Measurements from ENCODE around the gene CHD9NB.
"Not testable (repeated sequence)": the region's sequence is repeated elsewhere in the genome, so short reads cannot be mapped to it uniquely, and the experiment has no call there.

CHD9NB gene

GRCh38 chr16:53083119-53083518 is 30.4 kb upstream of the CHD9NB start:
- no peak for DNase-seq (ENCODE audit: low read depth in 2 of 2)

GRCh38 chr16:53082509-53082908 is 29.8 kb upstream of the CHD9NB start:
- DNase-seq (ENCODE audit: low read depth in 2 of 2): no peak

- DNase-seq (ENCODE audit: low read depth in 2 of 2): no peak
Observed at GRCh38 chr16:53081686-53082407, 29.1 kb upstream of the CHD9NB start.

- DNase-seq (ENCODE audit: low read depth in 2 of 2): no peak
Observed at GRCh38 chr16:53081032-53081424, 28.3 kb upstream of the CHD9NB start.

GRCh38 chr16:53080345-53081031 is 27.8 kb upstream of the CHD9NB start:
- no peak for DNase-seq (ENCODE audit: low read depth in 2 of 2)

- no peak for DNase-seq (ENCODE audit: low read depth in 2 of 2)
Observed at GRCh38 chr16:53078765-53079485, 26.2 kb upstream of the CHD9NB start.

GRCh38 chr16:53078247-53078646 is 25.6 kb upstream of the CHD9NB start:
- DNase-seq (ENCODE audit: low read depth in 2 of 2): no peak

GRCh38 chr16:53075461-53075860 is 22.8 kb upstream of the CHD9NB start:
- DNase-seq (ENCODE audit: low read depth in 2 of 2): not testable (repeated sequence)

- not testable (repeated sequence) for DNase-seq (ENCODE audit: low read depth in 2 of 2)
Observed at GRCh38 chr16:53074296-53074695, 21.6 kb upstream of the CHD9NB start.

- no peak for DNase-seq (ENCODE audit: low read depth in 2 of 2)
Observed at GRCh38 chr16:53073022-53073421, 20.3 kb upstream of the CHD9NB start.

GRCh38 chr16:53071748-53072301 is 19.1 kb upstream of the CHD9NB start:
- DNase-seq (ENCODE audit: low read depth in 2 of 2): no peak

GRCh38 chr16:53069772-53070171 is 17.1 kb upstream of the CHD9NB start:
- no peak for DNase-seq (ENCODE audit: low read depth in 2 of 2)

GRCh38 chr16:53068423-53068833 is 15.7 kb upstream of the CHD9NB start:
- no peak for DNase-seq (ENCODE audit: low read depth in 2 of 2)

- no peak for DNase-seq (ENCODE audit: low read depth in 2 of 2)
Observed at GRCh38 chr16:53067675-53068074, 15.0 kb upstream of the CHD9NB start.

- no peak for DNase-seq (ENCODE audit: low read depth in 2 of 2)
Observed at GRCh38 chr16:53065461-53066061, 12.9 kb upstream of the CHD9NB start.

GRCh38 chr16:53064081-53064578 is 11.4 kb upstream of the CHD9NB start:
- DNase-seq (ENCODE audit: low read depth in 2 of 2): no peak

GRCh38 chr16:53061701-53062159 is 9.0 kb upstream of the CHD9NB start:
- no peak for DNase-seq (ENCODE audit: low read depth in 2 of 2)

GRCh38 chr16:53061256-53061655 is 8.6 kb upstream of the CHD9NB start:
- no peak for DNase-seq (ENCODE audit: low read depth in 2 of 2)

GRCh38 chr16:53059672-53060071 is 7.0 kb upstream of the CHD9NB start:
- DNase-seq (ENCODE audit: low read depth in 2 of 2): no peak

GRCh38 chr16:53058882-53059281 is 6.2 kb upstream of the CHD9NB start:
- DNase-seq (ENCODE audit: low read depth in 2 of 2): no peak

GRCh38 chr16:53058441-53058840 is 5.7 kb upstream of the CHD9NB start:
- no peak for DNase-seq (ENCODE audit: low read depth in 2 of 2)

- no peak for DNase-seq (ENCODE audit: low read depth in 2 of 2)
Observed at GRCh38 chr16:53057658-53058057, 5.0 kb upstream of the CHD9NB start.
